Rectal smooth muscle tissue (tissue), 1 donor: Measurements from ENCODE around the gene MTARC1.

Experiments
- H3K27ac ChIP-seq: one replicate; pipeline ENCODE4 v1.7.0; 2013; ENCODE audit warnings: low read depth, low read length, inconsistent platforms
- H3K27me3 ChIP-seq: one replicate; pipeline ENCODE4 v1.7.0; 2013; ENCODE audit warnings: low read length; ENCODE audit not compliant: control insufficient read depth, insufficient read depth
- H3K36me3 ChIP-seq: one replicate; pipeline ENCODE4 v1.7.0; 2013; ENCODE audit warnings: low read length; ENCODE audit not compliant: control insufficient read depth, insufficient read depth
- H3K4me1 ChIP-seq: one replicate; pipeline ENCODE4 v1.7.0; 2013; ENCODE audit warnings: low read length; ENCODE audit not compliant: control insufficient read depth, insufficient read depth
- H3K4me3 ChIP-seq: one replicate; pipeline ENCODE4 v1.7.0; 2013; ENCODE audit warnings: low read length
- H3K9ac ChIP-seq: one replicate; pipeline ENCODE4 v1.7.0; 2013; ENCODE audit warnings: low read length

The MTARC1 gene

DNA sequence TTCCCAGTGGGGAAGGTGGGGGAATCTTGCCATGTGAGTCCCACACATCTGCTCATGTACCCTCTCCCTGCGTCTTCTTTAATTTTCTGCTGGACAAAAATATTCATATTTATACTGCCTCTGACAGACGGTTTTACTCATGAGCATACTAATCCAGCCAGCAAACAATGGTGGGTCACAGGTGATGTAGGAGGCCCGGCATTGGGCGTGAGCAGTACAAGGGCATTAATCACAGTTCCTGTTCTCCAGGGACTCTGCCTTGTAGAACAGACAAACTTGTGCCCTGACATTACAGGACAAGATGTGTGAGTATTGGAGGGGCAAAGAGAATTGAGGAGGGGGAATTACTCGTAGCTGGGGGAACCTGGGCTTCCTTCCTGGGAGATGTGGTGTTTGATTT, 25.0 kb downstream of the MTARC1 start:
- H3K27me3 ChIP-seq = no peaks in the 10 kb centered on the region
- no peak overlapping the region for H3K27ac ChIP-seq
- H3K4me1 ChIP-seq = peaks cover 39% of the 10 kb centered on the region
- no peak overlapping the region for H3K9ac ChIP-seq
- peaks cover 4% of the 10 kb centered on the region for H3K36me3 ChIP-seq
- H3K4me3 ChIP-seq = no peak overlapping the region

DNA sequence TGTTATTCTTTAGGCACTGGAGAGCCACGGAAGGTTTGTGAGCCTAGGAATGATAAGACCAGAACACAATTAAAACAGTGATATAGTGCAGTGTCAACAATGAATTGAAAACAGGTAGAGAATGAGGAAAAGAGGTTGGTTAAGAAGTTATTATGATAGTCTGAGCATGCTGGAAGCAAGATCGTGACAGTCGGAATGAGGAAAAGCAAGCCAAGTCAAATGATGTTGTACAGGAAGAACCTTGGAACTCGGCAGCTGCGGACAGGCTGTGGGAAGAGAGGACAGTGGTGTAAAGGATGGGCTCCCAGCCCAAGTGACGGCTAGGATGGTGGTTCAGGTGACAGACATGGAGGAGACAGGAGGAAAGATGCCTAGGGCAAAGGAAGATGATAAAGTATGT, 25.6 kb downstream of the MTARC1 start:
- no peak overlapping the region for H3K27ac ChIP-seq
- H3K4me3 ChIP-seq = no peak overlapping the region
- peaks cover 4% of the 10 kb centered on the region for H3K36me3 ChIP-seq
- H3K27me3 ChIP-seq = no peaks in the 10 kb centered on the region
- peaks cover 41% of the 10 kb centered on the region for H3K4me1 ChIP-seq
- H3K9ac ChIP-seq = no peak overlapping the region

DNA sequence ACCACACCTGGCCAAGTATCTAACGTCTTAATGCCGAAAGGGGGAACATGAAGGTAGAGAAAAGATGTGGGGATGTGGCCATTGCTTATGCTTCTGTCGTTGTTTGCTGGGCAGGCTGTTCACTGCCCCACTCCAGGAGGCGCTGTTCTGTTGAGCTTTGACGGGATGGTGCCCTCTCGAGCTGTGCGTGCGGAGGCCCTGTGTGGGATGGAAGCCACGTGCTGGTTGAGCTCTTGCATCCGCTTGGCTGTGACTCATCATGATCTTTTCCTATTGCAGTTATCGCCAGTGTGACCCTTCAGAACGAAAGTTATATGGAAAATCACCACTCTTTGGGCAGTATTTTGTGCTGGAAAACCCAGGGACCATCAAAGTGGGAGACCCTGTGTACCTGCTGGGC, 26.3 kb downstream of the MTARC1 start:
- no peak overlapping the region for H3K9ac ChIP-seq
- H3K27me3 ChIP-seq = no peaks in the 10 kb centered on the region
- H3K27ac ChIP-seq = no peak overlapping the region
- H3K4me3 ChIP-seq = no peak overlapping the region
- H3K36me3 ChIP-seq = peaks cover 4% of the 10 kb centered on the region
- H3K4me1 ChIP-seq = peaks cover 44% of the 10 kb centered on the region

DNA sequence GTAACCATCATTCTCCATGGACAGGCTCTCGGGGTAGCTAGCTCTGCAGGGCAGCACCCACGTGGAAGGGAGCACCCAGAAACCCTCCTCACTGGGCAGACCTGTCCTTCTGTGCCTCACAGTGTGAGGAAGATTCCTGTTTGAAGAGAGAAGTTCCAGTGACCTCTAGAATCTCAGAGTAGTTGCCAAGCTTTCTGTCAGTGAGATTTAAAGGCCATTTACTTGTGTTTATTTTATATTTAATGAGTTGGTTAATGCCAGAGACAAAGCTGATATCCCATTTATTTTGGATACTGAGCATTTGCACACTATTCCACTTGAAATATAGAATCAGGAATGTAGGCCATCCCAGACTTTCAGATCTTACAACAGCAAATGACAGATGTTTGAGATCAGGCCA, 28.7 kb downstream of the MTARC1 start:
- Histone ChIP-seq H3K4me3 (no peak overlapping the region), H3K36me3 (peaks cover 4% of the 10 kb centered on the region), H3K27ac (peak overlapping the region; percentile 41), H3K27me3 (no peaks in the 10 kb centered on the region), H3K9ac (no peak overlapping the region), H3K4me1 (peaks cover 48% of the 10 kb centered on the region)

DNA sequence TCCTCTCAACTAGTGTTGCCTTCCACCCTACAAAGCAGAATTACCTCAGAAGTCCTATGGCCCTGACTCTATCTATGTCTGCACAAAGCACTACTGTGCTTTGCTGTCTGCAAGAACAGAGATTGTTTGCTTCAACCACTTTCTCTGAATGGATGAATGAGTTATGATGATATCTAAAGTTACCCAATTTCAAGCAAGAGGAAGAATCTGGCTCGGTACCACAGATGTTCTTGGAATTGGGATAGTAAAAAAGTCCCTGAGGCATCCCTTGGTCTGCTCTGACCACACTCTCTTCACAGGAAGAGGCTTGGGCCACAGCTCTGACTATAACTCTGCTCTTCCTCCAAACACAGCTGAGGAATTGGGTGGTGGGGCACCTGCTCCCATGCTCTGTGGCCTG, 31.2 kb downstream of the MTARC1 start:
- Histone ChIP-seq H3K4me3 (no peak overlapping the region), H3K9ac (no peak overlapping the region), H3K4me1 (peaks cover 45% of the 10 kb centered on the region), H3K36me3 (peaks cover 4% of the 10 kb centered on the region), H3K27me3 (no peaks in the 10 kb centered on the region), H3K27ac (peak overlapping the region; percentile 80)

DNA sequence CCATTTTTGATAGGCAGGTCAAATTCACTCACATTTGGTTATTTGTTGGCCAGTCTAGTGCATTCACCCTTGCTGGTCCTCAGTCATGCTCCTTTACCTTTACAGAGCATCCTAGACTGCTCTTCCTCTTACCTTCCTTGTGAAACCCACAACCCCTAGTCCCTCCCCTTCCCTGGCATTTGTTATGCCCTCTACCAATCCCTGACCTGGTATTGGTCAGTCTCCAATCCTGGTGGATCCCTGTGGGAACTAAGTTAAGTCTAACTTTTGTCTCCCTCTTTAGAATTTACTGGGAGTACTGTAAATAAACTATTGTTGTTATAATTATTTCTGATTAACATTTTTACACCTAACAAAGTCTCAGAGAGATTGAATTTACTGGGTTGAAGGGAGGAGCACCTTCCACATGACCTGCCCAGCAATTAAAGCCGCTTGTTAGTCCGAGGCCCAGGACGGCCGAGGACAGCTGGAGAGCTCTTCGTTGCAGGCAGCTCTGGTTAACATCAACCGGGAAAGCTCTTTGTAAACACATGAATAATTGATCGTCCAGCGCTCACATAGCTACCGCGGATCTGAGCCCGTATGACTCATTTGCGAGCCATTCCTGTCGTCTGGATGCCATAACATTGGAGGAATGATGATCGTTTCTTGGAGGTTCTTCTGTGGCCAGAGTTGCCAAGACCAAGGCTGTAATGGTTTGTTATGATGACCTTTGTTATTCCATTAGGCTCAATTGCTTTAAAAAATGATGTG, 31.9 kb downstream of the MTARC1 start:
- Histone ChIP-seq H3K27ac (peak overlapping the region; percentile 82), H3K9ac (no peak overlapping the region), H3K27me3 (no peaks in the 10 kb centered on the region), H3K36me3 (no peaks in the 10 kb centered on the region), H3K4me3 (no peak overlapping the region), H3K4me1 (peaks cover 45% of the 10 kb centered on the region)

DNA sequence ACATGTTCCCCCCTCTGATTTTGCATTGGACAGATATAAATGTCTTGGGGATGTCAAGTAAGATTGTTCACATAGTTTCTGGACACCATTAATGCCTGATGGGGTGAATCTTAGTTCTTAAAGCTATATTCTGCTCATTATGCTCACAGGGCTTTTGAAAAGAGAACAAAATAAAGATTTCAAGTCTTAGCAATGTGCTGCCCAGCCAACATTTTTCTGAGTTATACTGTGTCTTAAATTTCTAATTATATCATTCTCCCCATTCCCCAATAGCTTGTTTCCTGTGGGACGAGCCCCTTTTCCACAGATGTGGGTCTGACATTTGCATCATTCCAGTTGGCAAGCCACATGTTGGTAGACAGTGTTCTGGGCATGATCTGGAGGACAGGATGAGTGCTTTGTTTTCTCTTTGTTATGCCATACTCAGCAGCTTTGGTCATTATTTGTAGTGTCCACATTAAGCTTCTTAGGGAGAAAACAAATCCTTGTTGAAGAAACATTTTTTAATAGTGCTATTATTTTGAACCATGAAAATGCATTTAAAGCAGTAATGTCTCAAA, 32.8 kb downstream of the MTARC1 start:
- no peak overlapping the region for H3K4me3 ChIP-seq
- H3K27me3 ChIP-seq = no peaks in the 10 kb centered on the region
- H3K36me3 ChIP-seq = no peaks in the 10 kb centered on the region
- H3K9ac ChIP-seq = no peak overlapping the region
- H3K4me1 ChIP-seq = peaks cover 44% of the 10 kb centered on the region
- H3K27ac ChIP-seq = peak overlapping the region; percentile 82

DNA sequence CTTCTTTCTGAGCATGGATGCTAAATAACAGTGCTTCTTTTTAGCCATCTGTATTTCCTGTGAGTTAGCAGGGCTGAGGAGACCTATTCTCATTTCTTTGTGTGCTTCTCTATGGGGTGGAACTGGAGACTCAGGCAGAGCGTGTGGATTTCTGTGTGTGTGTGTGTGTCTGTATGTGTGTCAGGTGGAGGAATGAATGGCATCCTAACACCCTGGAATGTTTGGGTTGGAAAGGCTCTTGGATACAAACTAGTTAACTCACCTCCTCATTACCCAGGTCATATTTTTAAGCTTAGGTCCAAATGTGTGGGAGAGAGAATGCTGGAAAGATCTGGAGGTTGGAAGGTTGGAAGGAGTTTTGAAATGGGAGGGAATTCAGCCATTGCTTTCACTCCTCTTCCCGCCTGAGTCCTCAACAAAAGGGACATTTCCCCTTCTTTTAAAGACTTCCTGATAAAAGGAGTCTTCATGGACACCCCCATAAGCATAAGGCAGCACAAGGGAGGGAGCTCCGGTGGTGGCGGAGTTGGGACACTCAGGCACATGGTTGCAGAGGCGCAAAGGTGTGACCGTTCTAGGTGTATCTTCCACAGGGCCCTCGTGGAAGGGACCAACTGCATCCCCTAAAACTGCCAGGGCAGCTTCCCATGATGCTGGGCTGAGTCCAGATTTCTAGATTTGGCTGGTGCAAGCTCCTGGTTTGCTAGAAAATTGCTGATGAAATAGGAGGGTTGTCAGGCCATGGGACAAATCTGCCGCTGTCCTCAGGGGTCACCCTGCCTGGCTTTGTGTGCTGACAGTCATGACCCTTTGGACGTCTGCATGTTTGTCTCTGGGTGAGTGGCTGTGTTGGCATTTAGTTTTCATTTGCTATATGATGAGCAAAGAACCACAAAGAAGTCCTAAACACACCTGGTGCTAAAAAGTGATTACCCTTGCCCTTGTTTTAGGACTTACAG, 37.6 kb downstream of the MTARC1 start:
- H3K4me1 ChIP-seq = peaks cover 17% of the 10 kb centered on the region
- no peaks in the 10 kb centered on the region for H3K36me3 ChIP-seq
- H3K9ac ChIP-seq = no peak overlapping the region
- peak overlapping the region; percentile 34 for H3K27ac ChIP-seq
- H3K27me3 ChIP-seq = no peaks in the 10 kb centered on the region
- no peak overlapping the region for H3K4me3 ChIP-seq

DNA sequence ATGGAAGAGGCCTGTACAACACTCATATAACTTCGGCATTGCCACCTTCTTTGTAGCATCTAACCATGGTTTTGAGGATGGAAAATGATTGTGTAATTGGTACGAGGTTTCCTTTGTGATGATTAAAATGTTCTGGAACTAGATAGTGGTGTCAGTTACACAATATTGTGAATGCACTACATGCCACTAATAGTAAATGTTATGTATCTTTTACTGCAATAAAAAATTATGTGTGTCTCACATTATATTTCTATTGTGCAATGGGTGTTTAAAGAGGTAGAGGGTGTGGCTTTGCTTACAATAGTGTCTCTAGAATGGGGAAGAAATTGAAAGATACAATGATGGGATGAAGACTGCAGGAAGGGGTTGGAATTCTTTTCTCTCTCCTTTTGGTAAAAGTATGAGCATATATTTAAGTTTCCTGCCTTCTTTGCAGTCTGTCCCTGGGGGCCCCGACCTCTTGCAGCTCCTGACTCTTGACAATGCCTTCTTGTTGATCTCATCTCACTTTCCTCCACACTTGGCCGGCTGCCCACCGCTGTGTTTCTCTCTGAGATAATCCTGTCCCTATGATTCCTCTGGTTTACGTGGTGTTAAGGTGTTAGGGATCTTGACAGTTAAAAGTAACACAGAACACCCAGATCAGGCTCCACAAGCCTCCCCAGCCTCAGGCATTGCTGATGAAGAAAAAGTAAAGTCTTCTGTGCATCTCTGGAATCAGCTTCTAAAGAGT, 39.3 kb downstream of the MTARC1 start:
- no peak overlapping the region for H3K27ac ChIP-seq
- peaks cover 11% of the 10 kb centered on the region for H3K4me1 ChIP-seq

DNA sequence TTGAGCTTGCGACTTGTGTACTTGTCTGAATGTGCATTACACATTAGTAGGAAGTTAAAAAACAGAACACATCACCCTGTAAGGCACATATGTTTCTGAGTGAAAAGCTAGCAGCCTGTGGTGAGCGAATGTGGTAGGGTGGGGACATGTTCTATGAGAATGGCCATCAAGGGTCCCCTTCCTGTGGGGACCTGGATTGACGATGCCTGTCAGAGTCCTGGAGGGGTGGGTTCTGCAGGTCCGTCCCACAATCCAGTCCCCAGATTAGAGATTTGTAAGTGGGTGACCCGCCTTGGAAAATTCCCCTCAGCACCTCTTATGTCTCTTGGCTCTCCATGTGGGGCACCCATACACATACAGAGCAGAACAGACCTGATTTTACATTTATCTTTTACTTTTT, 40.0 kb downstream of the MTARC1 start:
- Histone ChIP-seq H3K36me3 (no peaks in the 10 kb centered on the region), H3K4me1 (peaks cover 11% of the 10 kb centered on the region), H3K27me3 (no peaks in the 10 kb centered on the region), H3K27ac (no peak overlapping the region), H3K9ac (no peak overlapping the region), H3K4me3 (no peak overlapping the region)

More for the DNA sequence above, 39.3 kb downstream of the MTARC1 start:
- H3K4me3 ChIP-seq = no peak overlapping the region
- no peaks in the 10 kb centered on the region for H3K27me3 ChIP-seq
- H3K9ac ChIP-seq = no peak overlapping the region
- no peaks in the 10 kb centered on the region for H3K36me3 ChIP-seq

DNA sequence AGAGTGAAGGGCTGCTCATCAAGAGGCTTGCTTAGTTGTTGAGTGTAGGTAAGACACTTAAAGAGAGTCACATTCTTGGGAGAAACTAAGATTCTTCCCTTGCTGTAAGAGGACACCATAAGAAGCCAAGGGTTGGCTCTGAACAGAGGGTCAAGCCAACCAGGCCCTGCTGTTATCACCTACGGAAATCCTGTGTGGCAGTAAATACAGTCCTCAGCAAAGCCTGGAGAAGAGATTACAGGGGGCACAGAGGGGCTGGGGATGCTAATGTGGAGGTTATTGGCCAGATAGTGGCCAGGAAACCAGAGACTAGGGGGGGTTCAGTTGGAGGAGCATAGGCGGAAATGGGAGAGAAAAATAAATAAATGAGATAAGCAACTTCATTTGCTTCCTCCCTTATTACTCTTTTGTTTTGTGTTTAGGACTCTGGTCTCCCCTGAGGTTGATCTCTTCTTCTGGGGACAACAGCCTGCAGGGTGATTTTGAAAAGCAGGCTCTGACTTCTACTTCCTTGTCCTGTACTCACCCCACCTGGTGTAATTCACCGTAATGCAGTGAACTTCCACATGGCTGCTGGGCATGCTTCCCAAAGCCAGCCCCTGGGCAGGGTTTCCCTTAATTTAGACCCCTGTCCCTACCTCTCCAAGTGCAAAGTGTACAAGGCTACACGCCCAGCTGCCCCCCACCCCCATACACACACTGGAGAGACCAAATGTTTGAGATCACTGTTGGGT, 40.9 kb downstream of the MTARC1 start:
- no peak overlapping the region for H3K27ac ChIP-seq
- no peak overlapping the region for H3K4me3 ChIP-seq
- peaks cover 11% of the 10 kb centered on the region for H3K4me1 ChIP-seq

More for the DNA sequence above, 40.9 kb downstream of the MTARC1 start:
- Histone ChIP-seq H3K9ac (no peak overlapping the region), H3K36me3 (no peaks in the 10 kb centered on the region), H3K27me3 (no peaks in the 10 kb centered on the region)
